ENCODE measurements around the gene CCDC149. TPM values are rescaled to one million over a fixed set of nuclear protein-coding genes. Genes with fewer than 3 reads are reported as not detected.

The CCDC149 gene
- total RNA-seq, 2 experiments from 2014 or later, result not detected

DNA sequence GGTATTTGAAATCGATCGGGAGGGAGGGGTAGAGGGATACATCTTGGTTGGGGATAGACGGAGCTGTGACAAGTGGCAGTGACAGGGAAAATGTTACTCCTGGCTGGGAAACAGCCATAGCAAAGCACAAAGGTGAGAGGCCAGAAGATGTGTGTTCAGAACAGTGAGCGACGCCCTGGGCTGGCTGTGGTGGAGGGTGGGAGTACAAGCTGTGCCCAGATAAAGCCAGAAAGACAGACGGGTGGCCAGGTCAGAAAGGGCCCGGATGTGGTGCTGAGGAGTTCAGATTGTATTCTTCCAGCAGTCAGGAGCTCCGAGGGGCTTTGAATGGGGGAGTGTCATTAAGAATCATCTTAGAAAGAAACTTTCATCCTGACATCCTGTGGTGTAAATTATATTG, 27.9 kb downstream of the CCDC149 start:
- no peak overlapping the region for H3K4me3 ChIP-seq (ENCODE audit: low read depth, low read length, poor library complexity, severe bottlenecking)
- BruUV-seq (replicated peaks), result no TSS peak
- intact Hi-C loops (cut with micrococcal nuclease; ENCODE audit: unreplicated experiment), result no loop called here
- no peaks in the 10 kb centered on the region for H3K36me3 ChIP-seq (ENCODE audit: insufficient read depth, low read length)
- no peaks in the 10 kb centered on the region for H4K20me1 ChIP-seq (ENCODE audit: insufficient read depth, low read length)
- H3K9me3 ChIP-seq (ENCODE audit: low read length), result no peaks in the 10 kb centered on the region
- H2AFZ ChIP-seq (ENCODE audit: low read length), result no peak overlapping the region
- ChIA-PET POLR2A (no interaction called here), CTCF (ENCODE audit: unreplicated experiment) (no interaction called here)
- no peak for DNase-seq (ENCODE audit: low spot score)
- H3K4me1 ChIP-seq (ENCODE audit: insufficient read depth, low read length, poor library complexity, severe bottlenecking), result no peaks in the 10 kb centered on the region
- H3K79me2 ChIP-seq (ENCODE audit: insufficient read depth, low read depth, low read length), result no peaks in the 10 kb centered on the region
- no peak overlapping the region for H3K27ac ChIP-seq (ENCODE audit: low read depth, low read length, poor library complexity, severe bottlenecking)
- TF ChIP-seq CTCF (conservative IDR thresholded peaks at IDR 0.05; ENCODE audit: low read length) (no peak), EZH2phosphoT487 (IDR thresholded peaks at IDR 0.05; ENCODE audit: borderline replicate concordance, low read depth, low read length) (no peak)
- H3K4me2 ChIP-seq (ENCODE audit: low read length), result no peak overlapping the region
- no peaks in the 10 kb centered on the region for H3K9me2 ChIP-seq (ENCODE audit: insufficient read depth, low read length)

DNA sequence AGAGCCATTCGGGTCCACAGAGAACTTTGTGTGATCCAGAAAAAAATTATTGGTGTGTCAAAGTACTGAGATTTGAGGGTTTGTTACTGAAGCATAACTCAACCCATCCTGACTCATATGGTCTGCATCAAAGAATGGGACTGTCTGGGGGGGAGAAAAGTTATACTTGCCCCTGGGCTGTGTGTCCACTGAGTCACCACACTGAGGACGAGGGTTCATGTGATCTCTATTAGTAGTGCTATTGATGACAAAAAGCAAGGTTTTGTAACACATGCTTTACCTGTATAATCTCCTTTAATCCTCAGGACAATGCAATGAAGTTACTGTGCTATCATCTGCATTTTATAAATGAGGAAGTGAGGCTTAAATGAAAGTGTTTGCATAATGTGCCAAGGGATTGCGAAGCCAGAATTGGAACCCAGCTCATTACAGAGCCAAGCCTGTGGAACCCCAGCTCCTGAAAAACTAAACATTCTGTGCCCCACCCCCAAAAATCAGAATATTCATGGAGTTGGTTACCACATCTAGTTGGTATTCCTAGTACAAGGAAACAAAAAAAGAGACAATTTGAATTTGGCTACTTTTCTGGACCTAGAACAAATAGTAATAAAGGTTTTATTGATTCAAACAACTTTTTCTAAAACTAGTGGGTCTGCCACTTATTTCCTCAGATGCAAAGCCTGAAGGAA, 31.2 kb downstream of the CCDC149 start:
- POLR2A ChIA-PET, result no interaction called here

More for the DNA sequence above, 31.2 kb downstream of the CCDC149 start:
- Histone ChIP-seq H4K20me1 (ENCODE audit: insufficient read depth, low read length) (no peaks in the 10 kb centered on the region), H2AFZ (ENCODE audit: low read length) (no peak overlapping the region), H3K9me2 (ENCODE audit: insufficient read depth, low read length) (no peaks in the 10 kb centered on the region), H3K4me2 (ENCODE audit: low read length) (no peak overlapping the region), H3K4me1 (ENCODE audit: insufficient read depth, low read length, poor library complexity, severe bottlenecking) (no peaks in the 10 kb centered on the region), H3K36me3 (ENCODE audit: insufficient read depth, low read length) (no peaks in the 10 kb centered on the region), H3K9me3 (ENCODE audit: low read length) (no peaks in the 10 kb centered on the region), H3K4me3 (ENCODE audit: low read depth, low read length, poor library complexity, severe bottlenecking) (no peak overlapping the region), H3K27ac (ENCODE audit: low read depth, low read length, poor library complexity, severe bottlenecking) (no peak overlapping the region), H3K79me2 (ENCODE audit: insufficient read depth, low read depth, low read length) (no peaks in the 10 kb centered on the region)
- no TSS peak for BruUV-seq (replicated peaks)
- intact Hi-C loops (cut with micrococcal nuclease; ENCODE audit: unreplicated experiment), result no loop called here
- no peak for TF ChIP-seq CTCF (conservative IDR thresholded peaks at IDR 0.05; ENCODE audit: low read length)
- TF ChIP-seq EZH2phosphoT487 (IDR thresholded peaks at IDR 0.05; ENCODE audit: borderline replicate concordance, low read depth, low read length), result no peak
- DNase-seq (ENCODE audit: low spot score), result no peak
- CTCF ChIA-PET (ENCODE audit: unreplicated experiment), result no interaction called here
